Measurements from ENCODE around the gene TPT1. TPM values are rescaled to one million over a fixed set of nuclear protein-coding genes. Genes with fewer than 3 reads are reported as not detected.

TPT1 gene
- total and polyA plus RNA-seq, 2 experiments from 2014 or later: 843 to 1,761 TPM

GRCh38 chr13:45306966-45307365 is 34.0 kb downstream of the TPT1 start:
- Histone ChIP-seq H3K4me3 (no peak overlapping the region), H3K36me3 (no peaks in the 10 kb centered on the region), H3K27me3 (peaks cover 13% of the 10 kb centered on the region), H3K4me1 (ENCODE audit: low read depth) (no peaks in the 10 kb centered on the region), H3K9me3 (ENCODE audit: low read depth) (no peaks in the 10 kb centered on the region), H3K27ac (no peak overlapping the region)
- no peak for TF ChIP-seq CTCF (IDR thresholded peaks at IDR 0.05; ENCODE audit: low read depth, low read length)
- no peak for DNase-seq (ENCODE audit: low read depth in 1 of 2, low spot score in 1 of 2)

GRCh38 chr13:45305079-45305478 is 35.9 kb downstream of the TPT1 start:
- no peak for TF ChIP-seq CTCF (IDR thresholded peaks at IDR 0.05; ENCODE audit: low read depth, low read length)
- no peaks in the 10 kb centered on the region for H3K9me3 ChIP-seq (ENCODE audit: low read depth)
- H3K4me1 ChIP-seq (ENCODE audit: low read depth): no peaks in the 10 kb centered on the region
- DNase-seq (ENCODE audit: low read depth in 1 of 2, low spot score in 1 of 2): no peak
- no peak overlapping the region for H3K4me3 ChIP-seq
- H3K27ac ChIP-seq: no peak overlapping the region
- H3K36me3 ChIP-seq: no peaks in the 10 kb centered on the region
- H3K27me3 ChIP-seq: no peaks in the 10 kb centered on the region

- TF ChIP-seq CTCF (IDR thresholded peaks at IDR 0.05; ENCODE audit: low read depth, low read length): no peak
- H3K9me3 ChIP-seq (ENCODE audit: low read depth): no peaks in the 10 kb centered on the region
- H3K27ac ChIP-seq: no peak overlapping the region
- H3K4me3 ChIP-seq: no peak overlapping the region
- no peaks in the 10 kb centered on the region for H3K27me3 ChIP-seq
- no peak for DNase-seq (ENCODE audit: low read depth in 1 of 2, low spot score in 1 of 2)
- no peaks in the 10 kb centered on the region for H3K4me1 ChIP-seq (ENCODE audit: low read depth)
- no peaks in the 10 kb centered on the region for H3K36me3 ChIP-seq
These were observed 37.1 kb downstream of the TPT1 start for GRCh38 chr13:45303866-45304265.

GRCh38 chr13:45303026-45303425 is 38.0 kb downstream of the TPT1 start:
- no peak overlapping the region for H3K4me3 ChIP-seq
- no peaks in the 10 kb centered on the region for H3K36me3 ChIP-seq
- no peak for TF ChIP-seq CTCF (IDR thresholded peaks at IDR 0.05; ENCODE audit: low read depth, low read length)
- no peaks in the 10 kb centered on the region for H3K27me3 ChIP-seq
- H3K27ac ChIP-seq: no peak overlapping the region
- no peak for DNase-seq (ENCODE audit: low read depth in 1 of 2, low spot score in 1 of 2)
- no peaks in the 10 kb centered on the region for H3K4me1 ChIP-seq (ENCODE audit: low read depth)
- H3K9me3 ChIP-seq (ENCODE audit: low read depth): no peaks in the 10 kb centered on the region

- no peak for TF ChIP-seq CTCF (IDR thresholded peaks at IDR 0.05; ENCODE audit: low read depth, low read length)
- H3K9me3 ChIP-seq (ENCODE audit: low read depth): no peaks in the 10 kb centered on the region
- no peaks in the 10 kb centered on the region for H3K27me3 ChIP-seq
- DNase-seq (ENCODE audit: low read depth in 1 of 2, low spot score in 1 of 2): no peak
- H3K36me3 ChIP-seq: no peaks in the 10 kb centered on the region
- no peaks in the 10 kb centered on the region for H3K4me1 ChIP-seq (ENCODE audit: low read depth)
- no peak overlapping the region for H3K27ac ChIP-seq
- no peak overlapping the region for H3K4me3 ChIP-seq
These were observed 38.5 kb downstream of the TPT1 start for GRCh38 chr13:45302507-45302906.

GRCh38 chr13:45301263-45301662 is 39.7 kb downstream of the TPT1 start:
- H3K4me3 ChIP-seq: no peak overlapping the region
- H3K36me3 ChIP-seq: no peaks in the 10 kb centered on the region
- H3K27ac ChIP-seq: no peak overlapping the region
- no peak for TF ChIP-seq CTCF (IDR thresholded peaks at IDR 0.05; ENCODE audit: low read depth, low read length)
- no peaks in the 10 kb centered on the region for H3K9me3 ChIP-seq (ENCODE audit: low read depth)
- DNase-seq (ENCODE audit: low read depth in 1 of 2, low spot score in 1 of 2): no peak
- H3K4me1 ChIP-seq (ENCODE audit: low read depth): no peaks in the 10 kb centered on the region
- H3K27me3 ChIP-seq: no peaks in the 10 kb centered on the region

All from cardiac muscle cell (in vitro differentiated cells and primary cell).